Measurements from ENCODE around the gene WWOX.

GRCh38 chr16:78894886-78895285 lies 795.4 kb downstream of the WWOX start:
- TF ChIP-seq CTCF (conservative IDR thresholded peaks at IDR 0.05 in 1 of 2, IDR thresholded peaks at IDR 0.05 in 1 of 2; ENCODE audit: extremely low read depth in 1 of 2, insufficient read depth in 1 of 2, low read depth in 1 of 2, low read length in 2 of 2) (no peak), EZH2 (IDR thresholded peaks at IDR 0.05; ENCODE audit: borderline replicate concordance, low read length) (no peak)

All from mammary epithelial cell (primary cell).